CD4-positive, alpha-beta memory T cell (primary cell): ENCODE measurements around the gene CTXND1. TPM values are rescaled to one million over a fixed set of nuclear protein-coding genes. Genes with fewer than 3 reads are reported as not detected.
A peak's percentile ranks its signal among the peaks of the same experiment; 100 is the strongest.
"Not testable (repeated sequence)": the region's sequence is repeated elsewhere in the genome, so short reads cannot be mapped to it uniquely, and the experiment has no call there.

ENCODE experiments used
- CTCF ChIA-PET: fragments of 350-600 bp; sonication (Branson Sonifier 250); formaldehyde crosslinking; loops from one replicate; lab custom pipeline; 2021; ENCODE audit warnings: inconsistent platforms; ENCODE audit not compliant: partially characterized antibody; lab: Charles Lee
- POLR2A ChIA-PET: fragments of 350-600 bp; sonication (Branson Sonifier 250); formaldehyde crosslinking; loops from one replicate; lab custom pipeline; 2021; ENCODE audit not compliant: partially characterized antibody; lab: Charles Lee
- DNase-seq, 5 donors: peaks; one replicate each; pipeline versions ENCODE4 v3.0.0 to v3.0.0-alpha.2; 2020 to 2022; ENCODE audit warnings: mixed read lengths in 1 of 5
- H3K27ac ChIP-seq: one replicate; pipeline ENCODE4 v1.7.0; 2013; ENCODE audit warnings: low read depth, low read length
- H3K27me3 ChIP-seq: 2 replicates; pipeline ENCODE4 v1.7.0; 2013; ENCODE audit warnings: mild to moderate bottlenecking, low read length, moderate library complexity; ENCODE audit not compliant: insufficient read depth
- H3K36me3 ChIP-seq: 2 replicates; pipeline ENCODE4 v1.7.0; 2013; ENCODE audit warnings: mild to moderate bottlenecking, low read length, moderate library complexity; ENCODE audit not compliant: insufficient read depth
- H3K4me1 ChIP-seq: 2 replicates; pipeline ENCODE4 v1.7.0; 2013; ENCODE audit warnings: mild to moderate bottlenecking, low read length, moderate library complexity; ENCODE audit not compliant: insufficient read depth
- H3K4me3 ChIP-seq, 2 donors: one replicate each; pipeline ENCODE4 v1.7.0; 2013; ENCODE audit warnings: low read length in 2 of 2, mild to moderate bottlenecking in 1 of 2
- H3K9me3 ChIP-seq, 2 donors: one replicate each; pipeline ENCODE4 v1.7.0; 2013; ENCODE audit warnings: low read length in 2 of 2, control low read depth in 1 of 2; ENCODE audit not compliant: control insufficient read depth in 1 of 2
- H3K27ac Mint-ChIP-seq, 7 donors: one replicate each; pipeline ENCODE4 v1.8.0; 2020 to 2021; ENCODE audit warnings: mixed read lengths in 7 of 7, mild to moderate bottlenecking in 6 of 7, inconsistent platforms in 3 of 7, moderate library complexity in 3 of 7
- H3K27me3 Mint-ChIP-seq, 2 donors: one replicate each; pipeline ENCODE4 v1.8.0; 2020 to 2021; ENCODE audit warnings: mixed read lengths in 2 of 2
- H3K36me3 Mint-ChIP-seq, 2 donors: one replicate each; pipeline ENCODE4 v1.8.0; 2020 to 2021; ENCODE audit warnings: mixed read lengths in 2 of 2, inconsistent platforms in 1 of 2, mild to moderate bottlenecking in 1 of 2
- H3K4me1 Mint-ChIP-seq, 4 donors: one replicate each; pipeline ENCODE4 v1.8.0; 2020 to 2021; ENCODE audit warnings: mixed read lengths in 4 of 4, mild to moderate bottlenecking in 1 of 4
- H3K4me3 Mint-ChIP-seq, 8 donors: one replicate each; pipeline ENCODE4 v1.8.0; 2020 to 2021; ENCODE audit warnings: mixed read lengths in 8 of 8, mild to moderate bottlenecking in 7 of 8, moderate library complexity in 6 of 8, inconsistent platforms in 3 of 8
- H3K9me3 Mint-ChIP-seq, 8 donors: one replicate each; pipeline ENCODE4 v1.8.0; 2020 to 2021; ENCODE audit warnings: mixed read lengths in 8 of 8, mild to moderate bottlenecking in 5 of 8, inconsistent platforms in 3 of 8, moderate library complexity in 1 of 8
- intact Hi-C: fragments of 100-400 bp; cut with micrococcal nuclease; formaldehyde crosslinking; loops from one replicate; pipeline ENCODE4 v1.15.1; 2023
- polyA plus RNA-seq, 2 donors: library from polyadenylated mRNA; unstranded; fragments of 300-500 nt; fragmentation: Illumina TruSeq; gene quantifications; one replicate each; pipeline ENCODE4 v1.2.3, GENCODE V29; 2021
- total RNA-seq, 2 experiments: library from RNA; stranded (reverse); gene quantifications; one replicate each; pipeline ENCODE4 v1.2.3, GENCODE V29; 2021

CTXND1 gene
- total and polyA plus RNA-seq, 4 experiments from 2014 or later: not detected

DNA sequence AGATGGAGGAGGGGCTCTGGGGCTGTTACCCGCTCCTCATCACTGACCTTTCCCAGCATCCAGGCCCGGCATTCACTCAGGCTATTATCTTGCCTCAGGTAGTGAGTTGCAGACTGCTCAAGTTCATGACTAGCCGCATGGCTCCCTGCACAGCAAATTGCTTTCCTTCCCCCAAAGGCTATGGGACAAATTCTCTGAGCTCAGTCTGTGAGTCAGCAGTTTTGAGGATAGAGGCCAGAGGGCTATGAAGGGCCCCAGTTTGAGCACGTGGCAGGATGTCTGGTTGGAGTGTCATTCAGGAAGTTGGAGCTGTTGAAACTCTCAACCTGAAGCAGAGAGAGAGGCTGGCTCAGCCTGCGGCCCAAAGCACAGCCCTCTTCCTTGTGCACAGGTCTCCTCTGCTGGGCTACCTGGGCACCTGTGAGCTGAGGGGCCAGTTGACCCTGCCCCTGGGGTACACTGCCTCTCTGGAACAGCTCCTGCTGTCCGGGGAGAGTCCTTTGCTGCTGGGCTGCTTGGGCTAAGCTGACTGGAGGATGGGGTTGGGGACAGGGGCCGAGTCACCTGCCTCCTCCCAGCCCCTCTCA, 91.3 kb downstream of the CTXND1 start:
- ChIA-PET CTCF (interaction anchor here (1.0 to 2.5 kb wide), 4 partner anchors 9 to 779 kb away, joined by 3 to 11 read pairs (median 4); no protein-coding TSS in a partner anchor), POLR2A (interaction anchor here (0.6 to 1.3 kb wide), 4 partner anchors 8 to 977 kb away, joined by 3 read pairs; partner anchors contain the start of gene FAH)
- peak overlapping the region in 5 of 7 donors; percentile 30 to 87 (median 65) for H3K27ac Mint-ChIP-seq
- peak overlapping the region in 1 of 8 donors; percentile 26 for H3K4me3 Mint-ChIP-seq
- intact Hi-C loops: no loop called here
- H3K36me3 ChIP-seq: no peaks in the 10 kb centered on the region
- no peaks in the 10 kb centered on the region for H3K27me3 Mint-ChIP-seq
- H3K36me3 Mint-ChIP-seq: peaks cover 8 to 35% of the 10 kb centered on the region in 2 donors
- H3K4me3 ChIP-seq: no peak overlapping the region
- H3K27me3 ChIP-seq: no peaks in the 10 kb centered on the region
- H3K4me1 ChIP-seq: peaks cover 15% of the 10 kb centered on the region
- H3K9me3 Mint-ChIP-seq: no peaks in the 10 kb centered on the region
- no peak overlapping the region for H3K27ac ChIP-seq
- DNase-seq: peak in 4 of 5 donors; percentile 10 to 51 (median 18)
- H3K4me1 Mint-ChIP-seq: peaks cover 5 to 22% (median 10%) of the 10 kb centered on the region in 4 donors
- H3K9me3 ChIP-seq: no peaks in the 10 kb centered on the region

DNA sequence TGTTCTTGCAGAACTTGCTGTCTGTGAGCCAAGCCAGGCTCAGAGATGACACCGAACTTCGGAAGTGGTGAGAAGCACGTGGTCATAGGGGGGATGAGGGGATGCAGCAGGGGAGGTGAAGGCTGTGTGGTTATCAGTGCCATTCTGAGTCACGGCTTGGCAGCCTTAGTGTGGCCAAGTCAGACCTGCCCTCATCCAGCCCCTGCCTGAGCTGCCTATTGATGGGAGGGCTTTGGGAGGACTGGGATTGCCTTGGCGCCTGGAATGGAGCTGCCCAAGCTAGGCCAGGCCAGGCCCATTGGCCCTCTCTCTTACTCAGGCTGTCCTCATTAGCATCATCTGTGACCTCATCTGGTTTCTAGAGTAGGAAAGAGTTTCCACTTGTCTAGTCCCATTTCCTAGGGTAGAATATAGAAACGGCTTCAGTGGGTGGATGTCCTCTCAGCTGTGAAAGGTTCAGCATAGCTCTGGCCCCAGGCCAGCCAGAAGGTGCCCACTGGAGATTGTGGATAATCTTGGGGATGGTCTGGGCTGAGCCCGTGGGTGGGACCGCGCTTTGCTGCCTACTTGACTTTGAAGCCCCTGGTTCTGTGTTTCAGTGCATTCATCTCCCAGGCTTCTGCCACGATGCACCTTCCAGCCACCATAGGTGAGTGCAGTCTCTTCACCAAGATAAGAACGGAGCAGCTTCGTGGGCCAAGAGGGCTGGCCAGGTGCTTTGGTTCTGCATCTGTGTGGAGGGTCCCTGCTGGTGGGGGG, 92.0 kb downstream of the CTXND1 start:
- no peaks in the 10 kb centered on the region for H3K36me3 ChIP-seq
- no peaks in the 10 kb centered on the region for H3K27me3 ChIP-seq
- H3K27ac Mint-ChIP-seq: peak overlapping the region in 2 of 7 donors; percentile 30 to 79
- no peaks in the 10 kb centered on the region for H3K9me3 ChIP-seq
- H3K4me3 ChIP-seq: no peak overlapping the region
- H3K4me1 Mint-ChIP-seq: peaks cover 7 to 26% (median 10%) of the 10 kb centered on the region in 4 donors
- POLR2A ChIA-PET: interaction anchor here (0.9 to 1.3 kb wide), 3 partner anchors 7 to 128 kb away, joined by 3 read pairs; partner anchors contain the start of gene FAH
- intact Hi-C loops: no loop called here
- H3K4me3 Mint-ChIP-seq: no peak overlapping the region
- H3K36me3 Mint-ChIP-seq: peaks cover 8 to 35% of the 10 kb centered on the region in 2 donors
- no peaks in the 10 kb centered on the region for H3K27me3 Mint-ChIP-seq
- CTCF ChIA-PET: interaction anchor here (1.0 to 2.5 kb wide), 4 partner anchors 8 to 778 kb away, joined by 3 to 11 read pairs (median 4); no protein-coding TSS in a partner anchor
- peak in 1 of 5 donors; percentile 46 for DNase-seq
- H3K4me1 ChIP-seq: peaks cover 15% of the 10 kb centered on the region
- H3K27ac ChIP-seq: no peak overlapping the region
- H3K9me3 Mint-ChIP-seq: no peaks in the 10 kb centered on the region

DNA sequence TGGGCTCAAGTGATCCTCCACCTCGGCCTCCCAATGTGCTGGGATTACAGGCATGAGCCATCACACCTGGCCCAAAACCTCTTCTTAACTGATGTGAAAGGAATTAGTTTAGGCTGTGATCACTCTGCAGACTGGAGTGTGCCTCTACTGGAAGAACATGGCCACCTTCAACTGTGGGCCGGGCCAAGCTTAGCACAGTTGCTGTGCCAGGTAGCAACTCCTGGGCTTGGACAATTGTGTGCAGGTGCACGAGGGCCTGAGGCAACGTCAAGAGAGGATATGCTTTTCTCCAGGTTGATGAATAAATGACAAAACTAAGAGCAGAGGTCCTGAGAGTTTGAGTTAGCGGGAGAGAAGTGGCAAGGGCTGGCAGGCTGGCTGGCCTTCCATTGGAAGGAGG, 92.7 kb downstream of the CTXND1 start:
- Mint-ChIP-seq H3K9me3 (no peaks in the 10 kb centered on the region), H3K36me3 (peaks cover 7 to 34% of the 10 kb centered on the region in 2 donors), H3K4me3 (no peak overlapping the region), H3K27ac (no peak overlapping the region), H3K27me3 (no peaks in the 10 kb centered on the region), H3K4me1 (peaks cover 8 to 31% (median 14%) of the 10 kb centered on the region in 4 donors)
- intact Hi-C loops: no loop called here
- ChIA-PET CTCF (interaction anchor here (2.5 kb wide), 1 partner anchor 14 kb away, joined by 11 read pairs; no protein-coding TSS in a partner anchor), POLR2A (no interaction called here)
- Histone ChIP-seq H3K4me1 (peaks cover 19% of the 10 kb centered on the region), H3K9me3 (no peaks in the 10 kb centered on the region), H3K36me3 (no peaks in the 10 kb centered on the region), H3K27me3 (no peaks in the 10 kb centered on the region), H3K27ac (no peak overlapping the region), H3K4me3 (no peak overlapping the region)
- DNase-seq: no peak

DNA sequence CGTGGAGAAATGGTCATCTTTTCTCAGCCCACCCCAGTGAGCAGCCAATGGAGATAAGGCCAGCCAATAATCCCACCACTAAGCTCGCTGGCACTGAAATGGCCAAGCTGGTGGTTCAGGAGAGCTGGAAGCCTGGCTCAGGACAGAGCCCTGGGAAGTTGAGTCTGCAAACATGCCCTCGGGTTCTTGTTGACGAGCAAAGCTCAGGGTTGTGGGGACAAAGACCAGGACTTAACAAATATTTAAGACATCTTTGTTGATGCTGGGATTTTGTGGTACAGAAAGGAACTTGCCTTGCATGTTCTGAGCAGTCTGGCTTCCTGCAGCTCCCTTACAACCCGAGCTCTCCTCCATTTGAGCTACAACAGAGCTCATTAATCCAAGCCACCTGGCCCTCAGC, 94.8 kb downstream of the CTXND1 start:
- DNase-seq: no peak
- H3K9me3 ChIP-seq: no peaks in the 10 kb centered on the region
- H3K36me3 ChIP-seq: no peaks in the 10 kb centered on the region
- Mint-ChIP-seq H3K36me3 (peaks cover 6 to 16% of the 10 kb centered on the region in 2 donors), H3K27ac (no peak overlapping the region), H3K4me1 (peaks cover 16 to 44% (median 25%) of the 10 kb centered on the region in 4 donors), H3K27me3 (no peaks in the 10 kb centered on the region), H3K9me3 (no peaks in the 10 kb centered on the region), H3K4me3 (no peak overlapping the region)
- H3K27ac ChIP-seq: no peak overlapping the region
- CTCF ChIA-PET: interaction anchor here (0.6 to 0.9 kb wide), 2 partner anchors 23 to 60 kb away, joined by 3 to 4 read pairs; no protein-coding TSS in a partner anchor
- intact Hi-C loops: no loop called here
- H3K27me3 ChIP-seq: no peaks in the 10 kb centered on the region
- POLR2A ChIA-PET: interaction anchor here (0.8 to 2.1 kb wide), 2 partner anchors 98 to 259 kb away, joined by 3 to 7 read pairs; partner anchors contain the start of gene ZFAND6
- no peak overlapping the region for H3K4me3 ChIP-seq
- H3K4me1 ChIP-seq: peaks cover 29% of the 10 kb centered on the region

DNA sequence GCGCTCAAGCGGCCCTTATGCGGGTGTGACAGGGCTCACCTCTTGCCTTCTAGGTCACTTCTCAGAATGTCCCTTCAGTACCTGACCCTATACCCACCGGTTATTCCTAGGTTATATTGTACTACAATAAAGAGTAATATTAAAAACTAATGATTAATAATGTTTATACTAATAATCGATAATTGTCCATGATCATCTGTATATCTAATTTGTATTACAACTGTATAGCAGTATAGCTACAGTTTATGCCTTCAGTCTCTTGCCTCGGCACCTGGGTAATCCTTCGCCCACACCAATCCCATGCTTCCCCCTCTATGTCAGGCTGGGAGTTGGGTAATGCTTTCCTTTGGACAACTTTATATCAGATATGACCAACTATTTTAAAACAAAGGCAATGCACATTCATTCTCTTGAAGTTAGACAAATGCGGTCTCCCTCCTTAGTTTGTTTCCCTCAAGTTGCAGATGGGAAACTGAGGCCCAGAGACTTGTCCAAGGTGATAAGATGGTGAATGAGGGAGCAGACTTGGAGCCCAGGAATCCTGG, 95.8 kb downstream of the CTXND1 start:
- ChIA-PET CTCF (no interaction called here), POLR2A (interaction anchor here (2.1 kb wide), 1 partner anchor 97 kb away, joined by 7 read pairs; the partner anchor contains the start of gene ZFAND6)
- no peak for DNase-seq
- Mint-ChIP-seq H3K4me1 (peaks cover 21 to 39% (median 29%) of the 10 kb centered on the region in 4 donors), H3K27ac (no peak overlapping the region), H3K27me3 (no peaks in the 10 kb centered on the region), H3K9me3 (no peaks in the 10 kb centered on the region), H3K4me3 (no peak overlapping the region), H3K36me3 (peaks cover 4 to 10% of the 10 kb centered on the region in 2 donors)
- Histone ChIP-seq H3K4me1 (peaks cover 26% of the 10 kb centered on the region), H3K4me3 (no peak overlapping the region), H3K36me3 (no peaks in the 10 kb centered on the region), H3K27me3 (no peaks in the 10 kb centered on the region), H3K9me3 (no peaks in the 10 kb centered on the region), H3K27ac (no peak overlapping the region)
- intact Hi-C loops: no loop called here

DNA sequence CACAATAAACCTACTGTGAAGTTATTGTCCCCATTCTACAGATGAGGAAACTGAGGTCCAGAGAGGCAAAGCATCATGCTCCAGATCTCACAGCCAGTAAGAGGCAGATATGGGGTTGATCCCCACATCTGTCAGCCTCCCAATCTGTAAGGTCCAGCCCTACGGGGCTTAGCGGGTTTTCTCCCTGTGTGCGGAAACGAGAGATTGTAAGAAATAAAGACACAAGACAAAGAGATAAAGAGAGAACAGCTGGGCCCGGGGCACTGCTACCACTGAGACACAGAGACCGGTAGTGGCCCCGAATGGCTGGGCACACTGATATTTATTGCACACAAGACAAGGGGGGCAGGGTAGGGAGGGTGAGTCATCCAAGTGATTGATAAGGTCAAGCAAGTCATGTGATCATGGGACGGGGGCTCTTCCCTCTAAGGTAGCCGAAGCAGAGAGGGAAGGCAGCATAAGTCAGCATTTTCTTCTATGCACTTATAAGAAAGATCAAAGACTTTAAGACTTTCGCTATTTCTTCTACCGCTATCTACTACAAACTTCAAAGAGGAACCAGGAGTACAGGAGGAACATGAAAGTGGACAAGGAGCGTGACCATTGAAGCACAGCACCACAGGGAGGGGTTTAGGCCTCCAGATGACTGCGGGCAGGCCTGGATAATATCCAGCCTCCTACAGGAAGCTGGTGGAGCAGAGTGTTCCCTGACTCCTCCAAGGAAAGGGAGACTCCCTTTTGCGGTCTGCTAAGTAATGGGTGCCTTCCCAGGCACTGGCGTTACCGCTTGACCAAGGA, 96.4 kb downstream of the CTXND1 start:
- intact Hi-C loops, POLR2A ChIA-PET, H3K27me3 ChIP-seq, H3K36me3 ChIP-seq, DNase-seq, H3K36me3 Mint-ChIP-seq, H3K27me3 Mint-ChIP-seq, H3K27ac ChIP-seq, CTCF ChIA-PET, H3K9me3 ChIP-seq, H3K4me3 ChIP-seq, H3K9me3 Mint-ChIP-seq: not testable (repeated sequence)
- peaks cover 20% of the 10 kb centered on the region for H3K4me1 ChIP-seq
- H3K27ac Mint-ChIP-seq: peak overlapping the region in 2 of 7 donors; percentile 72 to 89
- peak overlapping the region in 1 of 8 donors; percentile 39 for H3K4me3 Mint-ChIP-seq
- H3K4me1 Mint-ChIP-seq: peaks cover 18 to 32% (median 23%) of the 10 kb centered on the region in 4 donors
